D721Med (cell line): ENCODE results near the gene CAPS.

Source experiments
- DNase-seq: peaks from one replicate; pipeline ENCODE4 v3.0.0; 2011; ENCODE audit warnings: low spot score; ENCODE audit not compliant: insufficient read length
- FAIRE-seq: peaks from 2 replicates; lab custom pipeline; 2011; peaks lifted over from hg19 to GRCh38; lab: Jason Lieb, UNC
- TF ChIP-seq, protein P1 (sequence below): IDR thresholded peaks from 2 replicates; pipeline ENCODE4 v1.5.1; 2012; ENCODE audit warnings: mild to moderate bottlenecking, control low read depth; ENCODE audit not compliant: insufficient read depth; ENCODE audit errors: missing control alignments

The CAPS gene

GRCh38 chr19:5899728-5900526, 14.1 kb upstream of the CAPS start:
- FAIRE-seq (no peak), DNase-seq (no peak)

DNA sequence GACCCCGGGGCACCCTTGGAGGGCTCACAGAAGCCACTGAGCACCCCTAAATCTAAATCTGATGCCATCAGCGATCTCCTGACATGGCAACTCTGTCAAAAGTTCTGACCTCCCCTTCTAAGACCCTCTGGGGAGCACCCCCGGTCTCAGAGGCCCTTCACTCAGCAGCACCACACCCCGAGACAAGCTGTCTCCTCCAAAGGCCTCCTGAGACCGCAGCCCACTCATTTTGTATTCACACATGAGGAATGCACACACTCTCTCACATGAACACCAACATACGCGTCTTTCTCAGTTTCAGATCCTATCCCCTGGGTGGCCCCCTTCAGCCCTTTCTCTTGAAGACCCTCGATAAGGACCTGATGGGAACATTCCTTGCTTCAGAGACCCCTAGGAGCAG, 13.1 kb upstream of the CAPS start:
- FAIRE-seq (no peak), DNase-seq (no peak)
- TF ChIP-seq, protein P1, sequence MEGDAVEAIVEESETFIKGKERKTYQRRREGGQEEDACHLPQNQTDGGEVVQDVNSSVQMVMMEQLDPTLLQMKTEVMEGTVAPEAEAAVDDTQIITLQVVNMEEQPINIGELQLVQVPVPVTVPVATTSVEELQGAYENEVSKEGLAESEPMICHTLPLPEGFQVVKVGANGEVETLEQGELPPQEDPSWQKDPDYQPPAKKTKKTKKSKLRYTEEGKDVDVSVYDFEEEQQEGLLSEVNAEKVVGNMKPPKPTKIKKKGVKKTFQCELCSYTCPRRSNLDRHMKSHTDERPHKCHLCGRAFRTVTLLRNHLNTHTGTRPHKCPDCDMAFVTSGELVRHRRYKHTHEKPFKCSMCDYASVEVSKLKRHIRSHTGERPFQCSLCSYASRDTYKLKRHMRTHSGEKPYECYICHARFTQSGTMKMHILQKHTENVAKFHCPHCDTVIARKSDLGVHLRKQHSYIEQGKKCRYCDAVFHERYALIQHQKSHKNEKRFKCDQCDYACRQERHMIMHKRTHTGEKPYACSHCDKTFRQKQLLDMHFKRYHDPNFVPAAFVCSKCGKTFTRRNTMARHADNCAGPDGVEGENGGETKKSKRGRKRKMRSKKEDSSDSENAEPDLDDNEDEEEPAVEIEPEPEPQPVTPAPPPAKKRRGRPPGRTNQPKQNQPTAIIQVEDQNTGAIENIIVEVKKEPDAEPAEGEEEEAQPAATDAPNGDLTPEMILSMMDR = no peak

More at GRCh38 chr19:5899728-5900526, 14.1 kb upstream of the CAPS start:
- TF ChIP-seq, protein P1 = no peak

DNA sequence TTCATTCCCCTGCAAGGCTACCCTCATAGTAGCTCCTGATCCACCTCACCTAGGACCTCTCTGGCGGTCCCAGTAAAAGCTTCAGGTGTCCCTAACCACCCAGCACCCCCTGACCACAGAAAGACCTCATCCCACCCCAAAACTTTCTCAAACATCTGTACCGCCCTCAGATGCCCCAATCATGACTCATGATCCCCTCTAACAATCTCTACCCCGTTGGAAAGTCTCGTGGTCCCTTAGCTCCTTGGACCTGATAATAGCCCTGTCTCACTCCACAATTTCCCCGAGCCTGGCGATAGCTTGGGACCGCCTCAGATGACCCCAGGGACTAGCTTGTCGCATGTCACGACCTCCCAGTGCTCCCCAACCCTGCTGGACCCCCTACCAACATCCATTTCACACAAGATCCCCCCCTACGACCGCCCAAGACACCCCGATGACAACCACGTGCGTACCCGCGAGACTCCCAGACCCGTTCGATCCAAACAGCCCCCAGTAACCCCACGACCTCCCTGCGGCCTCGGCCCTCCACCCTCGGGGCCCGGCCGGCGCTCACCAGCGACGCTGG, 10.9 kb upstream of the CAPS start:
- DNase-seq (no peak), FAIRE-seq (no peak)
- TF ChIP-seq, protein P1 = no peak

GRCh38 chr19:5903624-5904351, 10.3 kb upstream of the CAPS start, which contains the start of gene NDUFA11:
TSS of gene NDUFA11 (minus strand) at chr19:5903790. CDS start at chr19:5903708, 82 bp downstream.
- TF ChIP-seq, protein P1 = no peak
- no peak for FAIRE-seq
- peak; percentile 97 for DNase-seq

- FAIRE-seq = peak; percentile 71
- DNase-seq = peak; percentile 68
- TF ChIP-seq, protein P1 = no peak
Observed at GRCh38 chr19:5904352-5905113, 9.5 kb upstream of the CAPS start, which contains the start of gene VMAC. TSS of gene VMAC (plus strand) at chr19:5904872. CDS start at chr19:5904891, 19 bp downstream.

DNA sequence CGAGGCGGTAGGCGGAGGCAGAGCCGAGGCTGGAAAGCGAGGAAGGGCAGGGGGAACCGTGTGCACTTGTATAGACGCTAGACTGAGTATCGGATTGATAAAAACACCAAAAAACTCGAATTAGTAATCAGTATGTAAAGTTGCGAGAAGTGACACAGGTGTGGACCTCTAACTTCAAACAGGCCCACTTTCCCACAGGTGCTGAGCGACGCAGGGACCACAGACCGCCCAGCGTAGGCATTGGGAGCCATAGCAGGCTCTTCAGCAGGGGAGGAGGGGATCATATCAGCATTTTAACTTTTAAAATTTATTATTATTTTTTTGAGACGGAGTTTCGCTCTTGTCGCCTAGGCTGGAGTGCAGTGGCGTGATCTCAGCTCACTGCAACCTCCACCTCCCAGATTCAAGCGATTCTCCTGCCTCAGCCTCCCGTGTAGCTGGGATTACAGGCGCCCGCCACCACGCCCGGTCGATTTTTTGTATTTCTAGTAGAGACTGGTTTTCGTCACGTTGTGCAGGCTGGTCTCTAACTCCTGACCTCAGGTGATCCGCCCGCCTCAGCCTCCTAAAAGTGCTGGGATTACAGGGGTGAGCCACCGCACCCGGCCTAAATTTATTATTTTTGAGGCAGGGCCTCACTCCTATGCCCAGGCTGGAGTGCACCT, 8.8 kb upstream of the CAPS start:
- TF ChIP-seq, protein P1 = no peak
- FAIRE-seq (no peak), DNase-seq (no peak)
